Measurements from ENCODE around the gene TYK2. TPM values are rescaled to one million over a fixed set of nuclear protein-coding genes. Genes with fewer than 3 reads are reported as not detected.
A peak's percentile ranks its signal among the peaks of the same experiment; 100 is the strongest.
"Not testable (repeated sequence)": the region's sequence is repeated elsewhere in the genome, so short reads cannot be mapped to it uniquely, and the experiment has no call there.

The TYK2 gene
- total RNA-seq, 1 donor from 2014 or later: 80.7 TPM

DNA sequence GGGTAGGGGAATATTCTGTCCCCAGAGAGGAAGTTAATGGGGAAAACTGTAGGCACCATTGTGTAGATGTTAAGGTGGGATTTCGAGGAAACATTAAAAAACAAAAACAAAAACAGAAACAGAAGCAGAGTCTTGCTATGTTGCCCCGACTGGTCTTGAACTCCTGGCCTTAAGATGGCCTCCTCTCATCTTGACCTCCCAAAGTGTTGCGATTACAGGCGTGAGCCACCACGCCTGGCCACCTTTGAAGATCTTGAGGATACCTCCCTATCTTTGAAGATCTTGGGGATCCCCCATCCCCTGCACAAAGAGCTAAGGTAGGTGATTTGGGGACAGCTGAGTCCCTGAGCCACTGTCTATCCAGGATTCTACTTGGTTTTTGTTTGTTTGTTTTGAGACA, 40.4 kb downstream of the TYK2 start:
- H3K36me3 ChIP-seq: no peaks in the 10 kb centered on the region
- no peaks in the 10 kb centered on the region for H3K27me3 ChIP-seq
- H3K9me3 ChIP-seq: no peaks in the 10 kb centered on the region
- TF ChIP-seq, protein P1, sequence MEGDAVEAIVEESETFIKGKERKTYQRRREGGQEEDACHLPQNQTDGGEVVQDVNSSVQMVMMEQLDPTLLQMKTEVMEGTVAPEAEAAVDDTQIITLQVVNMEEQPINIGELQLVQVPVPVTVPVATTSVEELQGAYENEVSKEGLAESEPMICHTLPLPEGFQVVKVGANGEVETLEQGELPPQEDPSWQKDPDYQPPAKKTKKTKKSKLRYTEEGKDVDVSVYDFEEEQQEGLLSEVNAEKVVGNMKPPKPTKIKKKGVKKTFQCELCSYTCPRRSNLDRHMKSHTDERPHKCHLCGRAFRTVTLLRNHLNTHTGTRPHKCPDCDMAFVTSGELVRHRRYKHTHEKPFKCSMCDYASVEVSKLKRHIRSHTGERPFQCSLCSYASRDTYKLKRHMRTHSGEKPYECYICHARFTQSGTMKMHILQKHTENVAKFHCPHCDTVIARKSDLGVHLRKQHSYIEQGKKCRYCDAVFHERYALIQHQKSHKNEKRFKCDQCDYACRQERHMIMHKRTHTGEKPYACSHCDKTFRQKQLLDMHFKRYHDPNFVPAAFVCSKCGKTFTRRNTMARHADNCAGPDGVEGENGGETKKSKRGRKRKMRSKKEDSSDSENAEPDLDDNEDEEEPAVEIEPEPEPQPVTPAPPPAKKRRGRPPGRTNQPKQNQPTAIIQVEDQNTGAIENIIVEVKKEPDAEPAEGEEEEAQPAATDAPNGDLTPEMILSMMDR (IDR thresholded peaks at IDR 0.05): no peak
- no peak overlapping the region for H3K4me3 ChIP-seq
- no peak for DNase-seq (ENCODE audit: low spot score in 2 of 2)
- intact Hi-C loops (cut with DNase I): loop anchor here (10.0 kb wide), 1 partner anchor 215 kb away; no protein-coding TSS in a partner anchor
- H3K27ac ChIP-seq: no peak overlapping the region
- H3K4me1 ChIP-seq: no peaks in the 10 kb centered on the region

DNA sequence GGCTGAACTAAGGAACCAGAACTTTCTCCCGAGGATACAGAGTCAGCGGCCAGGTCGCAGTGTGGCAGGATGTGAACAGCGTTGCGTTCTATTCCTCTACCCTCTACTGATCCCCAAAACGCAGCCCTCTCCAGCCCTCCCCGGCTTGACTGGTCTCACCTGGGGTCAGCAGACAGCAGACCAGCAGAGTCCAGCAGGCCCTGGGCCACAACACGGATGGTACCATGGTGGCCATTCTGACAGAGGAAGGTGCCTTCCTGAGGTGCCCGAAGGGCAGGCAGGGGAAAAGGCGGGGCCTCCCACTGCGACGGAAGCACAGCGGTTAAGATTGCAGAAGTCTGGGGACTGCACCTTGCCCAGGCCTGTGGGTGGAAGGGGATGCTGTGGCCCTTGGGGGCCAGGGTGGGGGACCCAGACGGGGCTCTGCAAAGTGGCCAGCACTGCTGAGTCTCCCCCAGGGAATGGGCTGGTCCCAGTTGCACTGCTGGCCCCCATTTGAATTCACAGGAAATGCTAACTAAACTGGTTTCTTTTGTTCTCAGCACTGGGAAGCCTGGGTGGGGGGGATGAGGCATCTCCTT, 40.9 kb downstream of the TYK2 start, which contains the start of gene ICAM3:
Gene ICAM3 (minus strand): TSS at position 245 of the 581 bp plus-strand sequence. CDS start 10 bp downstream, at position 235.
- intact Hi-C loops (cut with DNase I): loop anchor here (10.0 kb wide), 1 partner anchor 215 kb away; no protein-coding TSS in a partner anchor
- TF ChIP-seq, protein P1 (IDR thresholded peaks at IDR 0.05): no peak
- H3K4me1 ChIP-seq: no peaks in the 10 kb centered on the region
- no peak for DNase-seq (ENCODE audit: low spot score in 2 of 2)
- H3K27me3 ChIP-seq: no peaks in the 10 kb centered on the region
- no peak within 1 kb of the TSS for H3K4me3 ChIP-seq
- H3K36me3 ChIP-seq: no peaks in the 10 kb centered on the region
- no peaks in the 10 kb centered on the region for H3K9me3 ChIP-seq
- no peak within 1 kb of the TSS for H3K27ac ChIP-seq

DNA sequence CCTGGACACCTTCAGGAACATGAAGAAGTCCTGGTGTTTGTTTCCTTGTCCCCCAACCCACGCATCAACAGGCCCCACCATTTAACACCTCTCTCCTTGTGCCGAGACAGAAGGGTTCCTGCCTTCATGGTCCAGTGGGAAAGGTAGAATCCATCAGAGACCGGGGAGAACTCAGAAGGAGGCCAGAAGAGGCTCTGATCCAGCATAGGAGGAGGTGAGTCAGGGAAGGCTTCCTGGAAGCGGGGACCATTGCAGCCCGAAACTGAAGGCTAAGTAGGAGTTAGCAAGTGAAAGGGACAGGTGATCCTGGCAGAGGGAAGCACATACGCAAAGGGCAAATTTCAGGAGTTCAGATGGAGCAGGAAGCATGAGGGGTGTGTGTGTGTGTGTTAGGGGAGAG, 41.4 kb downstream of the TYK2 start:
- H3K27ac ChIP-seq: no peak overlapping the region
- no peaks in the 10 kb centered on the region for H3K36me3 ChIP-seq
- H3K27me3 ChIP-seq: no peaks in the 10 kb centered on the region
- intact Hi-C loops (cut with DNase I): loop anchor here (10.0 kb wide), 1 partner anchor 214 kb away; no protein-coding TSS in a partner anchor
- no peaks in the 10 kb centered on the region for H3K4me1 ChIP-seq
- H3K4me3 ChIP-seq: no peak overlapping the region
- no peaks in the 10 kb centered on the region for H3K9me3 ChIP-seq
- no peak for DNase-seq (ENCODE audit: low spot score in 2 of 2)
- TF ChIP-seq, protein P1 (IDR thresholded peaks at IDR 0.05): no peak

DNA sequence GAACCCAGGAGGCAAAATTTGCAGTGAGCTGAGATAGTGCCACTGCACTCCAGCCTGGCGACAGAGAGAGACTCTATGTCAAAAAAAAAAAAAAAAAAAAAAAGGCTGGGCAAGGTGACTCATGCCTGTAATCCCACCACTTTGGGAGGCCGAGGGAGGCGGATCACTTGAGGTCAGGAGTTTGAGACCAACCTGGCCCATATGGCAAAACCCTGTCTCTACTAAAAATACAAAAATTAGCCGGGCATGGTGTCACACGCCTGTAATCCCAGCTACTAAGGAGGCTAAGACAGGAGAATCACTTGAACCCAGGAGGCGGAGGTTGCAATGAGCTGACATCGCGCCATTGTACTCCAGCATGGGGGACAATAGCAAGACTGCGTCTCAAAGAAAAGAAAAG, 43.6 kb downstream of the TYK2 start:
- H3K36me3 ChIP-seq; H3K27me3 ChIP-seq; H3K4me3 ChIP-seq; DNase-seq (ENCODE audit: low spot score in 2 of 2); H3K4me1 ChIP-seq; H3K27ac ChIP-seq; H3K9me3 ChIP-seq: not testable (repeated sequence)
- intact Hi-C loops (cut with DNase I): loop anchor here (10.0 kb wide), 1 partner anchor 212 kb away; no protein-coding TSS in a partner anchor

DNA sequence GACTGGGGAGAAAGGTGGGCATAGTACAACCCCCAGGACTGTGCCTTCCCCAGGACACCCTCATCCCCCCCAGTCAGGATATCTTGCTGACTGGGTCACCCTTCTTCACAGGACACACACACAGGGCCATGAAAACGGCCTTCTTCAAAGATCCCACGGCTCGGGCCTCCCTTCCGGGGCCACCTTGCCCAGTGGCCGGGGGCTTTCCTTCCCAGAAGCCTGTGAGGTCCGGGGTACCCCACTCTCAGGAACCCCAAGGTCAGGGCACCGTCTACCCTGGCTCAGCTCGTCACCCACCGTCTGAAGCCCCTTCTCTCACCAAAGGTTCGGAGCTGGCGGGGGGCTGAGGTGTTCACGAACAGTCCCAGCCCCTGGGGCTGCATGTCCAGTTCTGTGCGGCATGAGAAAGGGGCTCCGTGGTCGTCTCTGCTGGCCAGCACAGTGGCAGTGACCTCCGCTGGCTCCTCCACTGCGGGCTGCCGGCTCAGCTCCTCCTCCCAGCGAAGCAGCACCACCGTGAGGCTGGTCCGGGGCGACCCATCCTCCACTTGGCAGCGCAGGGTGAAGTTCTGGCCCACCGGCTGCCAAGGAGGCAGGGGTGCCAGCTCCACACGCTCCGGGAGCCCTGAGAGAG, 44.9 kb downstream of the TYK2 start:
- Histone ChIP-seq H3K27ac (peak overlapping the region; percentile 21 to 48), H3K36me3 (peaks cover 0 to under 1% of the 10 kb centered on the region in 2 donors), H3K4me1 (peaks cover 4 to 12% of the 10 kb centered on the region in 2 donors), H3K4me3 (peak overlapping the region; percentile 66 to 89), H3K27me3 (no peaks in the 10 kb centered on the region), H3K9me3 (no peaks in the 10 kb centered on the region)
- no peak for DNase-seq (ENCODE audit: low spot score in 2 of 2)
- intact Hi-C loops (cut with DNase I): loop anchor here (10.0 kb wide), 1 partner anchor 211 kb away; no protein-coding TSS in a partner anchor
- TF ChIP-seq, protein P1 (IDR thresholded peaks at IDR 0.05): no peak
